GM20000 (cell line): ENCODE data around the gene PADI4.

Source experiments
- DNase-seq: peaks from one replicate; pipeline ENCODE4 v3.0.0; 2012; ENCODE audit warnings: low spot score
- CTCF ChIP-seq: IDR thresholded peaks from 2 replicates; pipeline ENCODE4 v1.5.1; 2012; ENCODE audit warnings: mild to moderate bottlenecking, control low read depth; ENCODE audit errors: extremely low read depth, missing control alignments

Gene PADI4

GRCh38 chr1:17372955-17373354 lies 65.0 kb downstream of the PADI4 start:
- no peak for DNase-seq
- TF ChIP-seq CTCF: no peak

- DNase-seq: no peak
These were observed 67.7 kb downstream of the PADI4 start for GRCh38 chr1:17375651-17376050.

GRCh38 chr1:17377325-17377953 lies 69.4 kb downstream of the PADI4 start:
- DNase-seq: no peak

More at GRCh38 chr1:17375651-17376050, 67.7 kb downstream of the PADI4 start:
- TF ChIP-seq CTCF: no peak

GRCh38 chr1:17381161-17381560 lies 73.2 kb downstream of the PADI4 start:
- DNase-seq: no peak
- no peak for TF ChIP-seq CTCF

More at GRCh38 chr1:17377325-17377953, 69.4 kb downstream of the PADI4 start:
- TF ChIP-seq CTCF: no peak

- DNase-seq: no peak
- no peak for TF ChIP-seq CTCF
These were observed 84.3 kb downstream of the PADI4 start for GRCh38 chr1:17392199-17392740.

- TF ChIP-seq CTCF: no peak
- no peak for DNase-seq
These were observed 85.2 kb downstream of the PADI4 start for GRCh38 chr1:17393230-17393629.

- DNase-seq: no peak
- TF ChIP-seq CTCF: no peak
These were observed 90.1 kb downstream of the PADI4 start for GRCh38 chr1:17397910-17398695.
